ENCODE results near the gene RLN3. TPM values are rescaled to one million over a fixed set of nuclear protein-coding genes. Genes with fewer than 3 reads are reported as not detected.
A peak's percentile ranks its signal among the peaks of the same experiment; 100 is the strongest.

The RLN3 gene
- total and polyA plus RNA-seq, 2 of the 8 experiments (the other 6 are each of a cell fraction or from before 2014, with no cell fraction given): not detected

DNA sequence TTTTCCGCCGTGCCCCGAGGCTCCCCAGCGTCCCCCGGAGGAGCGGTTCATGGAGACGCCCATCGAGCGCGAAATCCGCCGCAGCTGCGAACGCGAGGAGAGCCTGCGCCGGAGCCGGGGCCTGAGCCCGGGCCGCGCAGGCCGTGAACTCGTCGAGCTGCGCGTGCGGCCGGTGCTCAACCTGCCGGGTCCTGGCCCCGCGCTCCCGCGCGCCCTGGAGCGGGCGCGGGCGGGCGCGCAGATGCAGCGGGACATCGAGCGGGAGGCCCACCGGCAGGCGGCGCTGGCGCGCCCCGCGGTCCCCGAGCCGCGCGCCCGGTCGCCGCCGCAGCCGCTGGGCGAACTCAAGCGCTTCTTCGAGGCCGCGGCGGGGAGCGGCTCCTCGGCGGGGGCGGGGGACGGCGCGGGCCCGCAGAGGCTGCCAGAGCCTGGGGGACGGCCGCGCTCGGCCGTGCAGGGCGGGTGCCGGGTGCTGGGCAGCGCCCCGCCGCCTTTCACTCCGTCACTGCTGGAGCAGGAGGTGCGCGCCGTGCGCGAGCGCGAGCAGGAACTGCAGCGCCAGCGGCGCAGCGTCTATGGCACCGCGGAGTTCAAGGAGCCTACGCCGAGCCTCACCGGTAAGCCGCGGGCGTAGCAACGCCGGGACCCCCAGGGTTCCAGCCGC is 45.4 kb downstream of the RLN3 start (continued):
- TF ChIP-seq NRF1 (IDR thresholded peaks at IDR 0.05; ENCODE audit: low read depth, low read length): peak; percentile 12; the same call in 1 of the 2 replicates
- TF ChIP-seq, protein P1, sequence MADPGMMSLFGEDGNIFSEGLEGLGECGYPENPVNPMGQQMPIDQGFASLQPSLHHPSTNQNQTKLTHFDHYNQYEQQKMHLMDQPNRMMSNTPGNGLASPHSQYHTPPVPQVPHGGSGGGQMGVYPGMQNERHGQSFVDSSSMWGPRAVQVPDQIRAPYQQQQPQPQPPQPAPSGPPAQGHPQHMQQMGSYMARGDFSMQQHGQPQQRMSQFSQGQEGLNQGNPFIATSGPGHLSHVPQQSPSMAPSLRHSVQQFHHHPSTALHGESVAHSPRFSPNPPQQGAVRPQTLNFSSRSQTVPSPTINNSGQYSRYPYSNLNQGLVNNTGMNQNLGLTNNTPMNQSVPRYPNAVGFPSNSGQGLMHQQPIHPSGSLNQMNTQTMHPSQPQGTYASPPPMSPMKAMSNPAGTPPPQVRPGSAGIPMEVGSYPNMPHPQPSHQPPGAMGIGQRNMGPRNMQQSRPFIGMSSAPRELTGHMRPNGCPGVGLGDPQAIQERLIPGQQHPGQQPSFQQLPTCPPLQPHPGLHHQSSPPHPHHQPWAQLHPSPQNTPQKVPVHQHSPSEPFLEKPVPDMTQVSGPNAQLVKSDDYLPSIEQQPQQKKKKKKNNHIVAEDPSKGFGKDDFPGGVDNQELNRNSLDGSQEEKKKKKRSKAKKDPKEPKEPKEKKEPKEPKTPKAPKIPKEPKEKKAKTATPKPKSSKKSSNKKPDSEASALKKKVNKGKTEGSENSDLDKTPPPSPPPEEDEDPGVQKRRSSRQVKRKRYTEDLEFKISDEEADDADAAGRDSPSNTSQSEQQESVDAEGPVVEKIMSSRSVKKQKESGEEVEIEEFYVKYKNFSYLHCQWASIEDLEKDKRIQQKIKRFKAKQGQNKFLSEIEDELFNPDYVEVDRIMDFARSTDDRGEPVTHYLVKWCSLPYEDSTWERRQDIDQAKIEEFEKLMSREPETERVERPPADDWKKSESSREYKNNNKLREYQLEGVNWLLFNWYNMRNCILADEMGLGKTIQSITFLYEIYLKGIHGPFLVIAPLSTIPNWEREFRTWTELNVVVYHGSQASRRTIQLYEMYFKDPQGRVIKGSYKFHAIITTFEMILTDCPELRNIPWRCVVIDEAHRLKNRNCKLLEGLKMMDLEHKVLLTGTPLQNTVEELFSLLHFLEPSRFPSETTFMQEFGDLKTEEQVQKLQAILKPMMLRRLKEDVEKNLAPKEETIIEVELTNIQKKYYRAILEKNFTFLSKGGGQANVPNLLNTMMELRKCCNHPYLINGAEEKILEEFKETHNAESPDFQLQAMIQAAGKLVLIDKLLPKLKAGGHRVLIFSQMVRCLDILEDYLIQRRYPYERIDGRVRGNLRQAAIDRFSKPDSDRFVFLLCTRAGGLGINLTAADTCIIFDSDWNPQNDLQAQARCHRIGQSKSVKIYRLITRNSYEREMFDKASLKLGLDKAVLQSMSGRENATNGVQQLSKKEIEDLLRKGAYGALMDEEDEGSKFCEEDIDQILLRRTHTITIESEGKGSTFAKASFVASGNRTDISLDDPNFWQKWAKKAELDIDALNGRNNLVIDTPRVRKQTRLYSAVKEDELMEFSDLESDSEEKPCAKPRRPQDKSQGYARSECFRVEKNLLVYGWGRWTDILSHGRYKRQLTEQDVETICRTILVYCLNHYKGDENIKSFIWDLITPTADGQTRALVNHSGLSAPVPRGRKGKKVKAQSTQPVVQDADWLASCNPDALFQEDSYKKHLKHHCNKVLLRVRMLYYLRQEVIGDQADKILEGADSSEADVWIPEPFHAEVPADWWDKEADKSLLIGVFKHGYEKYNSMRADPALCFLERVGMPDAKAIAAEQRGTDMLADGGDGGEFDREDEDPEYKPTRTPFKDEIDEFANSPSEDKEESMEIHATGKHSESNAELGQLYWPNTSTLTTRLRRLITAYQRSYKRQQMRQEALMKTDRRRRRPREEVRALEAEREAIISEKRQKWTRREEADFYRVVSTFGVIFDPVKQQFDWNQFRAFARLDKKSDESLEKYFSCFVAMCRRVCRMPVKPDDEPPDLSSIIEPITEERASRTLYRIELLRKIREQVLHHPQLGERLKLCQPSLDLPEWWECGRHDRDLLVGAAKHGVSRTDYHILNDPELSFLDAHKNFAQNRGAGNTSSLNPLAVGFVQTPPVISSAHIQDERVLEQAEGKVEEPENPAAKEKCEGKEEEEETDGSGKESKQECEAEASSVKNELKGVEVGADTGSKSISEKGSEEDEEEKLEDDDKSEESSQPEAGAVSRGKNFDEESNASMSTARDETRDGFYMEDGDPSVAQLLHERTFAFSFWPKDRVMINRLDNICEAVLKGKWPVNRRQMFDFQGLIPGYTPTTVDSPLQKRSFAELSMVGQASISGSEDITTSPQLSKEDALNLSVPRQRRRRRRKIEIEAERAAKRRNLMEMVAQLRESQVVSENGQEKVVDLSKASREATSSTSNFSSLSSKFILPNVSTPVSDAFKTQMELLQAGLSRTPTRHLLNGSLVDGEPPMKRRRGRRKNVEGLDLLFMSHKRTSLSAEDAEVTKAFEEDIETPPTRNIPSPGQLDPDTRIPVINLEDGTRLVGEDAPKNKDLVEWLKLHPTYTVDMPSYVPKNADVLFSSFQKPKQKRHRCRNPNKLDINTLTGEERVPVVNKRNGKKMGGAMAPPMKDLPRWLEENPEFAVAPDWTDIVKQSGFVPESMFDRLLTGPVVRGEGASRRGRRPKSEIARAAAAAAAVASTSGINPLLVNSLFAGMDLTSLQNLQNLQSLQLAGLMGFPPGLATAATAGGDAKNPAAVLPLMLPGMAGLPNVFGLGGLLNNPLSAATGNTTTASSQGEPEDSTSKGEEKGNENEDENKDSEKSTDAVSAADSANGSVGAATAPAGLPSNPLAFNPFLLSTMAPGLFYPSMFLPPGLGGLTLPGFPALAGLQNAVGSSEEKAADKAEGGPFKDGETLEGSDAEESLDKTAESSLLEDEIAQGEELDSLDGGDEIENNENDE (IDR thresholded peaks at IDR 0.05; ENCODE audit: insufficient replicate concordance, low read length): no peak
- no peak for TF ChIP-seq ZNF274 (IDR thresholded peaks at IDR 0.05; ENCODE audit: borderline replicate concordance, extremely low read depth, low read length)
- TF ChIP-seq RBBP5 (IDR thresholded peaks at IDR 0.05; ENCODE audit: borderline replicate concordance, low read depth, low read length): peak; percentile 43; the same call in 1 of the 2 replicates
- TF ChIP-seq PHF8 (conservative IDR thresholded peaks at IDR 0.05; ENCODE audit: low read depth, low read length): peak; percentile 35; the same call in 1 of the 2 replicates
- TF ChIP-seq SP1 (IDR thresholded peaks at IDR 0.05; ENCODE audit: low read depth, low read length): no peak
- TF ChIP-seq HDAC2 (IDR thresholded peaks at IDR 0.05; ENCODE audit: borderline replicate concordance in 1 of 2, low read depth in 2 of 2, low read length in 2 of 2): no peak
- TF ChIP-seq TBP (IDR thresholded peaks at IDR 0.05; ENCODE audit: low read depth, low read length): peak; percentile 9; the same call in 1 of the 2 replicates
- peak; percentile 28; the same call in 1 of the 2 replicates for TF ChIP-seq GABPA (IDR thresholded peaks at IDR 0.05; ENCODE audit: borderline replicate concordance, insufficient read depth, low read length)
- no peak for TF ChIP-seq CHD2 (IDR thresholded peaks at IDR 0.05; ENCODE audit: low read length)
